Measurements from ENCODE around the gene GRIP1. TPM values are rescaled to one million over a fixed set of nuclear protein-coding genes. Genes with fewer than 3 reads are reported as not detected.

GRIP1 gene
- polyA plus RNA-seq, 1 experiment, result 0.63 TPM

DNA sequence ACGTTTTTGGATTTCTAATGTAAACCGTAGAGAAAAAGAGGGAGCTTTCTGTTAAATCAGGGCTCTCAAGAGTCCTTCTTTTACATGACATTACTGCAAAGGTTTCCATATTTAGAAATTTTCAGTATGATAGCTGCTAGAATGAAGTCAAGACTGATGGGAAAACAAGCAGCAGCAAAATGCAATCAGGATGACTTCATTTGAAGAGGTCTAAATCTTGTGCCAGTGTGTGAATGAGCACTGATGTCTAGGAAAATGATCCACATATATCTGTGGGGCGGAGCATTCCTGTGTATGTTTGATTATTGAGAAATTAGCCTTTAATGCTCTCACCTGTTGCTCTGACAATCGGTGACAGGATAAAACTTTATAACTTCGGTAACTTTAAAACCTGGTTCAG is 73.6 kb downstream of the GRIP1 start:
- no peak overlapping the region for H3K4me3 ChIP-seq (ENCODE audit: low read depth, low read length)
- H3K27me3 ChIP-seq (ENCODE audit: control insufficient read depth, insufficient read depth, low read length), result no peaks in the 10 kb centered on the region; the same call in 1 of the 2 replicates
- POLR2A ChIA-PET, result no interaction called here
- no peaks in the 10 kb centered on the region for H3K36me3 ChIP-seq (ENCODE audit: control insufficient read depth, insufficient read depth, low read length)
- no peak for DNase-seq (ENCODE audit: low read depth)
- TF ChIP-seq, protein P1, sequence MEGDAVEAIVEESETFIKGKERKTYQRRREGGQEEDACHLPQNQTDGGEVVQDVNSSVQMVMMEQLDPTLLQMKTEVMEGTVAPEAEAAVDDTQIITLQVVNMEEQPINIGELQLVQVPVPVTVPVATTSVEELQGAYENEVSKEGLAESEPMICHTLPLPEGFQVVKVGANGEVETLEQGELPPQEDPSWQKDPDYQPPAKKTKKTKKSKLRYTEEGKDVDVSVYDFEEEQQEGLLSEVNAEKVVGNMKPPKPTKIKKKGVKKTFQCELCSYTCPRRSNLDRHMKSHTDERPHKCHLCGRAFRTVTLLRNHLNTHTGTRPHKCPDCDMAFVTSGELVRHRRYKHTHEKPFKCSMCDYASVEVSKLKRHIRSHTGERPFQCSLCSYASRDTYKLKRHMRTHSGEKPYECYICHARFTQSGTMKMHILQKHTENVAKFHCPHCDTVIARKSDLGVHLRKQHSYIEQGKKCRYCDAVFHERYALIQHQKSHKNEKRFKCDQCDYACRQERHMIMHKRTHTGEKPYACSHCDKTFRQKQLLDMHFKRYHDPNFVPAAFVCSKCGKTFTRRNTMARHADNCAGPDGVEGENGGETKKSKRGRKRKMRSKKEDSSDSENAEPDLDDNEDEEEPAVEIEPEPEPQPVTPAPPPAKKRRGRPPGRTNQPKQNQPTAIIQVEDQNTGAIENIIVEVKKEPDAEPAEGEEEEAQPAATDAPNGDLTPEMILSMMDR (IDR thresholded peaks at IDR 0.05; ENCODE audit: insufficient read depth, low read depth, low read length), result no peak
- CTCF ChIA-PET, result no interaction called here

DNA sequence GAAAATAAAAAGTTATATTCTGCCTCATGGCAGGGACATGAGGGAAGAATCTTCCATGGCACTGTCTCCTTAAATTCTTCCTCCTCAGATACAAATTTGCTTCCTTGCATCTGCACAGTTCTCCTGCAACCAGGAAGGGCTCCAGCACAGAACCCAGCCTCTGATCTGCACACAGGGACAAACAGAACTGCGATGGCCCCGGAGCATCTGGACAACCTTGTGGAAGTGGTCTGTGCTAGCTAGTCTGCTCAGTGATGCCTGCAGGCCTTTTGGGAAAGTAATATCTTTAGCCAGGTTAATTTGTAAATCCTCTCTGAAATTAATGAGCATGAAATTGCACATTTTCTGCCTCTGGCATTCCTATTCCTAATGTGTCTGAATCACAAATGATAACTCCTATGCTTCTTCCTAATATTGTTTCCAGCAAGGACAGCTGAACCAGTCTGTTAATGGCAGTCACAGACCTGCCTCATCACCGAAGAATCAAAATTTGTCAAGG is 74.8 kb downstream of the GRIP1 start:
- H3K4me3 ChIP-seq (ENCODE audit: low read depth, low read length), result no peak overlapping the region
- TF ChIP-seq, protein P1 (IDR thresholded peaks at IDR 0.05; ENCODE audit: insufficient read depth, low read depth, low read length), result no peak
- POLR2A ChIA-PET, result no interaction called here
- CTCF ChIA-PET, result no interaction called here
- no peaks in the 10 kb centered on the region for H3K36me3 ChIP-seq (ENCODE audit: control insufficient read depth, insufficient read depth, low read length)
- DNase-seq (ENCODE audit: low read depth), result no peak
- no peaks in the 10 kb centered on the region; the same call in 1 of the 2 replicates for H3K27me3 ChIP-seq (ENCODE audit: control insufficient read depth, insufficient read depth, low read length)

DNA sequence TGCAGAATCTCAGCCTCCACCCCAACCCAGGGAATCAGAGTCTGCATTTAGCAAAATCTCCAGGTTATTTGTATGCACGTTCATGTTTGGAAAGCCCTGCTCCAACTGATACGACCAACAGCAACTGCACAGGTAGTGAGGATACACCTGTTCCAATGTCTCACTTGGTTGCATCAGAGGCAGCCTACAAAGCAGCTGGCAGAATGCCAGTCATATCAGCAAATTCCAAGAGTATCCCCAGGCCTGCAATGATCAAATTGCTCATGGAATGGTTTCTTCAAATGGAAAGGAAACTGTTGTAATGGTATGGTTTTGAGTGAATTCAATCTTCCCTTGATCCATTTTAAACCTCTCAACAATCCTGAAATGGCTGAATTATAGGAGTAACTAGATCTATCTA is 75.4 kb downstream of the GRIP1 start:
- no peak for DNase-seq (ENCODE audit: low read depth)
- H3K4me3 ChIP-seq (ENCODE audit: low read depth, low read length), result no peak overlapping the region
- H3K27me3 ChIP-seq (ENCODE audit: control insufficient read depth, insufficient read depth, low read length), result no peaks in the 10 kb centered on the region; the same call in 1 of the 2 replicates
- ChIA-PET POLR2A (no interaction called here), CTCF (no interaction called here)
- H3K36me3 ChIP-seq (ENCODE audit: control insufficient read depth, insufficient read depth, low read length), result no peaks in the 10 kb centered on the region
- TF ChIP-seq, protein P1 (IDR thresholded peaks at IDR 0.05; ENCODE audit: insufficient read depth, low read depth, low read length), result no peak

DNA sequence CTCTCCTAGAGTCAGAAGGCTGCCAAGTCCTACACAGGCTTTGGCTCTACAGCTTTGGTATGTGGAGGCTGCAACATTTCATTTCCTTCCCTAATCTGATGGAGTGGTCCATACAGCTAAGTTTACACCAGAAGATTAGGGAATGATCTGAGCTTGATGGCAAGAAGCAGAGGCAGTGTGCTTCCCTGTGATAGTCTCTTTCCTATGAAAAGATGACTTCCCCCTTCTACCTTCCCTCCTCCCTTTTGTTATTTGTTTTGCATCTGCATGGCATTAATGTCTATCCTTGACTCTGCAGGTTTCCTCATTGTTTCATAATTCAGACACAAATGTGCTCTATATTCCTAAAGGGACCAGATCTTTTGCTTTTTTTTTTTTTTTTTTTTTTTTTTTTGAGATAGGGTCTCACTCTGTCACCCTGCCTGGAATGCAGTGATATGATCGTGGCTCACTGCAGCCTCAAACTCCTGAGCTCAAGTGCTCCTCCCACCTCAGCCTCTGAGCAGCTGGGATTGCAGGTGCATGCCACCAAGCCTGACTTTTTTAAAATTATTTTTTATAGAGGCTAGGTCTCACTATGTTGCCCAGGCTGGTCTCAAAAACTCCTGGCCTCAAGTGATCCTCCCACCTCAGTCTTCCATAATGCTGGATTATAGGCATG is 76.3 kb downstream of the GRIP1 start:
- ChIA-PET CTCF (no interaction called here), POLR2A (no interaction called here)
- Histone ChIP-seq H3K4me3 (ENCODE audit: low read depth, low read length) (no peak overlapping the region), H3K27me3 (ENCODE audit: control insufficient read depth, insufficient read depth, low read length) (no peaks in the 10 kb centered on the region; the same call in 1 of the 2 replicates), H3K36me3 (ENCODE audit: control insufficient read depth, insufficient read depth, low read length) (no peaks in the 10 kb centered on the region)
- TF ChIP-seq, protein P1 (IDR thresholded peaks at IDR 0.05; ENCODE audit: insufficient read depth, low read depth, low read length), result no peak
- DNase-seq (ENCODE audit: low read depth), result no peak

DNA sequence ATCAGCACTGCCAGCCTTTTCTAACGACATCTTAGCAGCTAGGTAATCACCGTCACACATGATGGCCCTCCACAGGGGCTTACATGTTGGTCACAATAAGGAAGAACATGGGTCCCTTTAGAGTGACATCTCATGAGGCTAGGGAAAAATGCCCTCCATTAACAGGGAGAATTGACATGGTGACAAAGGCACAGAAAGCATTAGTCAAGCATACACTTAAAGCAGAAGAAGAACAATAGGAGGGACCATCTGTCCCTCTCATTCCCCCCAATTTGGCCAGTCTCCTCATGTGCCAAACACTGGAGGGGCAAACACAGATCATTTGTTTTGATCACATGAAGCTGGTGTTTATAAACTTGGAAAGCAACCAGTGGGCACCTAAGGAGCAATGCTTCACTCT is 78.0 kb downstream of the GRIP1 start:
- Histone ChIP-seq H3K27me3 (ENCODE audit: control insufficient read depth, insufficient read depth, low read length) (no peaks in the 10 kb centered on the region; the same call in 1 of the 2 replicates), H3K4me3 (ENCODE audit: low read depth, low read length) (no peak overlapping the region), H3K36me3 (ENCODE audit: control insufficient read depth, insufficient read depth, low read length) (no peaks in the 10 kb centered on the region)
- TF ChIP-seq, protein P1 (IDR thresholded peaks at IDR 0.05; ENCODE audit: insufficient read depth, low read depth, low read length), result no peak
- ChIA-PET CTCF (no interaction called here), POLR2A (no interaction called here)
- no peak for DNase-seq (ENCODE audit: low read depth)
